ENCODE data around the gene PPP1R15B. TPM values are rescaled to one million over a fixed set of nuclear protein-coding genes. Genes with fewer than 3 reads are reported as not detected.

Gene PPP1R15B
- total RNA-seq, 1 experiment from 2014 or later = 69.3 TPM

- Histone ChIP-seq H3K27ac (ENCODE audit: low read depth, low read length) (no peak overlapping the region), H3K9me3 (ENCODE audit: control insufficient read depth in 1 of 2, insufficient read depth in 1 of 2, low read depth in 1 of 2, low read length in 2 of 2) (no peaks in the 10 kb centered on the region), H2AFZ (ENCODE audit: low read depth, low read length, poor library complexity, severe bottlenecking) (no peak overlapping the region), H3K36me3 (ENCODE audit: control insufficient read depth in 1 of 2, insufficient read depth in 2 of 2, low read length in 2 of 2) (peaks cover 36 to 40% of the 10 kb centered on the region in 2 experiments), H3K4me3 (replicated peaks in 1 of 2; ENCODE audit: low read depth in 1 of 2, low read length in 2 of 2) (0 out of 4 replicates have a peak overlapping the region, but pooled peaks have one; percentile 8 to 74), H3K79me2 (ENCODE audit: insufficient read depth, low read length) (peaks cover 85% of the 10 kb centered on the region), H4K20me1 (ENCODE audit: insufficient read depth) (peaks cover 33% of the 10 kb centered on the region), H3K4me1 (ENCODE audit: control insufficient read depth in 1 of 2, insufficient read depth in 2 of 2, low read length in 2 of 2) (peaks cover 25 to 36% of the 10 kb centered on the region in 2 experiments), H3K27me3 (ENCODE audit: insufficient read depth, low read length) (no peaks in the 10 kb centered on the region), H3K9ac (ENCODE audit: low read length) (no peak overlapping the region), H3K4me2 (ENCODE audit: low read length) (peak overlapping the region; percentile 82), H3K9me2 (ENCODE audit: insufficient read depth) (no peaks in the 10 kb centered on the region)
- ChIA-PET CTCF (interaction anchor here (2.2 kb wide), 1 partner anchor 10 kb away, joined by 22 read pairs; no protein-coding TSS in a partner anchor), POLR2A (interaction anchor here (0.5 to 2.8 kb wide), 3 partner anchors 9 to 100 kb away, joined by 3 to 9 read pairs (median 4); no protein-coding TSS in a partner anchor), RAD21 (ENCODE audit: low non-redundant PET in 1 of 2, low total read pairs in 2 of 2, uncharacterized antibody in 2 of 2, unreplicated experiment in 2 of 2) (no interaction called here)
- TF ChIP-seq, protein P1, sequence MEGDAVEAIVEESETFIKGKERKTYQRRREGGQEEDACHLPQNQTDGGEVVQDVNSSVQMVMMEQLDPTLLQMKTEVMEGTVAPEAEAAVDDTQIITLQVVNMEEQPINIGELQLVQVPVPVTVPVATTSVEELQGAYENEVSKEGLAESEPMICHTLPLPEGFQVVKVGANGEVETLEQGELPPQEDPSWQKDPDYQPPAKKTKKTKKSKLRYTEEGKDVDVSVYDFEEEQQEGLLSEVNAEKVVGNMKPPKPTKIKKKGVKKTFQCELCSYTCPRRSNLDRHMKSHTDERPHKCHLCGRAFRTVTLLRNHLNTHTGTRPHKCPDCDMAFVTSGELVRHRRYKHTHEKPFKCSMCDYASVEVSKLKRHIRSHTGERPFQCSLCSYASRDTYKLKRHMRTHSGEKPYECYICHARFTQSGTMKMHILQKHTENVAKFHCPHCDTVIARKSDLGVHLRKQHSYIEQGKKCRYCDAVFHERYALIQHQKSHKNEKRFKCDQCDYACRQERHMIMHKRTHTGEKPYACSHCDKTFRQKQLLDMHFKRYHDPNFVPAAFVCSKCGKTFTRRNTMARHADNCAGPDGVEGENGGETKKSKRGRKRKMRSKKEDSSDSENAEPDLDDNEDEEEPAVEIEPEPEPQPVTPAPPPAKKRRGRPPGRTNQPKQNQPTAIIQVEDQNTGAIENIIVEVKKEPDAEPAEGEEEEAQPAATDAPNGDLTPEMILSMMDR (IDR thresholded peaks at IDR 0.05 in 2 of 3, conservative IDR thresholded peaks at IDR 0.05 in 1 of 3; ENCODE audit: borderline replicate concordance in 1 of 3, insufficient read depth in 1 of 3, low read depth in 2 of 3, low read length in 2 of 3) = no peak
- TF ChIP-seq EZH2phosphoT487 (IDR thresholded peaks at IDR 0.05; ENCODE audit: borderline replicate concordance) (no peak), SIN3A (IDR thresholded peaks at IDR 0.05; ENCODE audit: low read depth) (no peak), EZH2 (IDR thresholded peaks at IDR 0.05) (no peak), CEBPB (IDR thresholded peaks at IDR 0.05; ENCODE audit: low read depth) (no peak), POLR2A (IDR thresholded peaks at IDR 0.05; ENCODE audit: borderline replicate concordance, extremely low read depth, insufficient read depth, insufficient read length) (no peak), EGR1 (IDR thresholded peaks at IDR 0.05; ENCODE audit: low read depth) (no peak), SP1 (IDR thresholded peaks at IDR 0.05; ENCODE audit: low read depth) (no peak)
- TF ChIP-seq, protein P2, sequence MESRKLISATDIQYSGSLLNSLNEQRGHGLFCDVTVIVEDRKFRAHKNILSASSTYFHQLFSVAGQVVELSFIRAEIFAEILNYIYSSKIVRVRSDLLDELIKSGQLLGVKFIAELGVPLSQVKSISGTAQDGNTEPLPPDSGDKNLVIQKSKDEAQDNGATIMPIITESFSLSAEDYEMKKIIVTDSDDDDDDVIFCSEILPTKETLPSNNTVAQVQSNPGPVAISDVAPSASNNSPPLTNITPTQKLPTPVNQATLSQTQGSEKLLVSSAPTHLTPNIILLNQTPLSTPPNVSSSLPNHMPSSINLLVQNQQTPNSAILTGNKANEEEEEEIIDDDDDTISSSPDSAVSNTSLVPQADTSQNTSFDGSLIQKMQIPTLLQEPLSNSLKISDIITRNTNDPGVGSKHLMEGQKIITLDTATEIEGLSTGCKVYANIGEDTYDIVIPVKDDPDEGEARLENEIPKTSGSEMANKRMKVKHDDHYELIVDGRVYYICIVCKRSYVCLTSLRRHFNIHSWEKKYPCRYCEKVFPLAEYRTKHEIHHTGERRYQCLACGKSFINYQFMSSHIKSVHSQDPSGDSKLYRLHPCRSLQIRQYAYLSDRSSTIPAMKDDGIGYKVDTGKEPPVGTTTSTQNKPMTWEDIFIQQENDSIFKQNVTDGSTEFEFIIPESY (IDR thresholded peaks at IDR 0.05; ENCODE audit: extremely low read depth, insufficient replicate concordance, low read length) = no peak
- intact Hi-C loops (cut with micrococcal nuclease) = no loop called here
- BruUV-seq (replicated peaks) = no TSS peak
- no peak for ATAC-seq
- DNase-seq (ENCODE audit: low read depth, low spot score) = no peak
These were observed 3.5 kb downstream of the PPP1R15B start for GRCh38 chr1:204408074-204408507.

Data from HCT116 (cell line).